Measurements from ENCODE around the gene HECTD2.

Gene HECTD2

DNA sequence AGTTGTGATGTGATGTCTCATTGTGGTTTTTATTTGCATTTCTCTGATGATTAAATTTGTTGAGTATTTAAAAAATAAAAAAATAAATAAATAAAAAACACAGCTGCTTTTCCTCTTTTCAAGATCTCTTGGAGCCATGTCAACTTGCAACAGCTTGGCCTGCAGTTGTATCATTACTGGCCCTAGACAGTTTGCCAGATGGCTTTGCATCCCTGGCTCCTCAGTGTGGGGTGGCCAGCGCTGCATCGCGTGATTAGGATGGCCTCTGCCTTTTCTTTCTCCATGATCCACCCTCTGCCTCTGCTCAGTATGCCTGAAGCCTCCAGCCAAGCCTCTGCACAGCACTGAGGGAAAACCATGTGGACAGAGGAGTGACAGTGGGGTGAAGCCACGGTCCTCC, 126.0 kb downstream of the HECTD2 start:
- no peak for DNase-seq (ENCODE audit: low read depth, low spot score)

DNA sequence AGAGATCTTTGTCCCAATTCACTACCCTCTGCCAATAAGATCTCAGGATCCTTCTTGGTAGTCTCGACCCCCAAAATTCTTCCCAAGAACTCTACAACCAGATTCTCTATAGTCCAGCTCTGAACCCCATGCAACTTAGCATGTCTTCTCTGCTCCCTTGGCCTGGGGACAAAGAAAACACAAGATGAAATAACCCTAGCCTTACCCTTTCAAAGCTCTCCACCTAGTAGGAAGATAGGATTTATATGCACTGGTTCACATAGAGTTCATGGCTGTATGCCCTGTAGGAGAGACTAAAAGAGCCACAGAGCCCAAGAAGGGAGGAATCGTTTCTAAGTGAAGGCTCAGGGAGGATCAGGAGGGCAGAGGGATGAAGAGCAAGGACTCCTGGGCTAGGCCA, 126.6 kb downstream of the HECTD2 start:
- DNase-seq (ENCODE audit: low read depth, low spot score): peak; percentile 18

DNA sequence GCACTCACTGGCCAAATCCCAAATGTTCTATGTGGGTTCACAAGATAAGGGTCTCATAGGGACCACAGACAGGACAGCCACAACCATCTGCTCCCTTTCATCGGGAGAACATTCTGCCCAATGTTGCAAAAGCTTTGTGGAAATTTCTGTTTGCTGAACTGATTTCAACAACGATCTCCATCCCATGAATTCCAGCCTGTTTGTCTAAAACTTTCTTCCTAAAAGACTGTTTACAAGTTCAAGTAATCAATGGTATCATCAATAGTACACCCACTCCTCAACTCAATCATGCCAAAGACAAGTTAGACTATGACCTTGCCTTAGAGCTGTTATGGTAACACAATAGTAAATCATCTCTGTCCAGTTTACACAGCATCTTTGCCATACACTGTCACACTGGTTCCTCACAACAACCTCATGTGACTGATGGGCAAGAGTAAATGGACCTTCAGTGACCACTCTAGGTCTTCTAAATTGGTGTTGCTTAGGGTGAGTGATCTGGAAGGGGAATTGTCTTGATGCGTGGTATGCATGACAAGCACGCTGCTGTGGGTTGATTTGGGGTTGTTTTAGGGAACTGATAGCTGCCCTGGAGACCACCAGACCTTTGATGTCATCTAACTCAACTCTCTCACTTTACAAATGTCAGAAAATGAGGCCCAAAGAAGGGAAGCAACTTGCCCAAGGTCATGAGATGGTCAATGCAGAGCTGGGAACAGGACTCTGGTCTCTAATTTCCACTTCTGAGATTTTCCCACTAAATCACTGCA, 127.7 kb downstream of the HECTD2 start:
- DNase-seq (ENCODE audit: low read depth, low spot score): no peak

DNA sequence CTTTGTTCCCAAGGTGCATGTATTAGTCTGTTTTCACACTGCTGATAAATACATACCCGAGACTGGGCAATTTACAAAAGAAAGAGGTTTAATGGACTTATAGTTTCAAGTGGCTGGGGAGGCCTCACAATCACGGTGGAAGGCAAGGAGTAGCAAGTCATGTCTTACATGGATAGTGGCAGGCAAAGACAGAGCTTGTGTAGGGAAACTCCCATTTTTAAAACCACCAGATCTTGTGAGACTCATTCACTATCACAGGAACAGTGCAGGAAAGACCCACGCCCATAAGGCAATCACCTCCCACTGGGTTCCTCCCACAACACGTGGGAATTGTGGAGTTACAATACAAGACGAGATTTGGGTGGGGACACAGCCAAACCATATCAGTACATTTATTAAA, 129.8 kb downstream of the HECTD2 start:
- DNase-seq (ENCODE audit: low read depth, low spot score): no peak

DNA sequence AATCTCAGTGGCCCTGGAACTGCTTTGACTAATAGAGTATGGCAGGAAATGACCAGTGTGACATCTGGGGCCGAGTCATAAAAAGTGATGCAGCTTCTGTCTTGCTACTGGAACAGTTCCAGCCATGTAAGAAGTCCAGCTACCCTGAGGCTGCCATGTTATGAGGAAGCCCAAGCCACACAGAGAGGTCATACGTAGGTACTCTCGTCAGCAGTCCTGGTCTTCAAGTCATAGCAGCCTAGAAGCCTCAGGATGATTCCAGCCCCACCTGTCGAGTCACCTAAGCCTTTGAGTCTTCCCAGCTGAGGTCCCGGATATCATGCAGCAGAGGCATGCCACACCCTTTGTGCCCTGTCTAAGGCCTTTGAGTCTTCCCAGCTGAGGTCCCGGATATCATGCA, 130.6 kb downstream of the HECTD2 start:
- DNase-seq (ENCODE audit: low read depth, low spot score): no peak

DNA sequence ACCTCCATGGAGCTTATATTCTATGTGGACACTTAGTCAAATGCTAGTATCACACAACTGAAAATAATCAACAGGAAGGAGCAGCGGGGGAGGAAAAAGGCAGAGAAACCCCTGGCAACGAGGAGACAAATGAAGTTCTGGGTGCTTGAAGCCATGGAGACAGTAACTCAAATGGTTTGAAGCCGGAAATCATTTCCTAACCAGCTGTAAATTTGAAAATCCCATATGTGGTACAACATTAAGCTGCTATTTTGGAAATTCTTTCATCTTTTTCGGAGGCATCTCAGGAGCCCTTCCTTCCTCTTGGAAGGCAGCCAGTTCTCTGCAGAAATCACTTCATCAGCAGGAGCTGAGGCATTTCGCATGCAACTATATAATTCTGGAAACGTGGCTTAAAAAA, 131.3 kb downstream of the HECTD2 start:
- no peak for DNase-seq (ENCODE audit: low read depth, low spot score)

DNA sequence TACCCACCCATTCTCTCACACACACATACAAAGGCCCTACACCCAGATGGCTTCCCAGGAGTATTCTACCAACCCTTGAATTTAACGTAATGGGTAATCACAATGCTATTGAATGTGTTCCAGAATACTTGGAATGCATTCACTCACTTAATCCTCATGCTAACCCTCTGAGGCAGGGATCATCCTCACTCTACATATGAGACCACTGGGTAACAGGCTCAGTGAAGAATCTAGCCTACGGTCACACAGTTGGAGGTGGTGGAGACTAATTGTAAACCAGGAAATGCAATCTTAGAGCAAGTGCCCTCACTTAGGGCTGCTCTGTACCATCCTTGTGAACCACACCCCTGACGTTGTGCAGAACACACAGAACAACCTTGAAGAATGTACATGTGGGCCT, 135.2 kb downstream of the HECTD2 start:
- no peak for DNase-seq (ENCODE audit: low read depth, low spot score)

DNA sequence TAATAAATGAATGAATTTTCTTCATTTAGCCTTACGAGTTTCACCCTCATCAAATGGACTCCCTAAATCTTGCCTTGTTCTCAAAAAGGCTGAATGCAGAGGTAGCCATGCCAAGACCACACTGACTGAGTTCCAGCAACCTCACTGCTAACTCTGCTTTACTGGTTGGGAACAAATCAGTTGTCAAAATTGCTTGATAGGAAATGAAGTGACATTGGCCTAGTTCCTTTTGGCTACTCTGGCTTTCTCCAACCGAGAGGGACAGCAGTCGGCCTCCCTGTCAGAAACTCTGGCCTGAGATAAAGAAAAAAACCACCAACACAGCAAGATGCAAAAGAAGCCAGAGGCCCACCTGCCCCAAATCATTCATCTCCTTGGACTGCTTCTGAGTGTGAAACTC, 135.7 kb downstream of the HECTD2 start:
- no peak for DNase-seq (ENCODE audit: low read depth, low spot score)

DNA sequence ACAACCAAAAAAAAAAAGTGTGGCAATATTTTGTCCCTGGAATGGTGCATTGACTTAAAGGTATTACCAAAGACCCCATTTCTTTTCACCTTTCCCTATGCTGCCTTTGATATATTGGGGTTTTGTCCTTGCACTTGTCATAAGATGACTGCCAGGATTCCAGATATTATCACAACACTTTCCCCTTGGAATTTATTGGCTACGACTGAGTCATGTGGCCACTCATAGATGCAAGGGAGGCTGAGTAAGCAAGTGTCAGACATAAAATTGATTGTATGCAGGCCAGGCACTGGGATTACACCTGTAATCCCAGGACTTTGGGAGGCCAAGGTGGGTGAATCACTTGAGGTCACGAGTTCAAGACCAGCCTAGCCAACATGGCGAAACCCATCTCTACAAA, 139.1 kb downstream of the HECTD2 start:
- DNase-seq (ENCODE audit: low read depth, low spot score): no peak

DNA sequence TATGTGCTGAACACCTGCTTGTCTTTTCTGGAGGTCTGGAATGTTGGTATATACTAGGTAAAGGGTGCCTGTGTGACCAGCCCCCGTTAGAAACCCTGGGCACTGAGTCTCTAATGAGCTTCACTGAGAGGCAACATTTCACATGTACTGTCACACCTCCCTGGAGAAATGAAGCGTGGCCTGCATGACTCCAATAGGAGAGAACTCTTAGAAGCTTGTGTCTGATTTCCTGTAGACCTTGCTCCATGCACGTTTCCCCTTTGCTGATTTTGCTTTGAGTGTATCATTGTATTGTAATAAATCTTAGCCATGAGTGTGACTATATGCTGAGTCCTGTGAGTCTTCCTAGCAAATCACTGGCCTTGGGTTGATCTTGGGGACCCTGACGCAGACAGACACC, 139.9 kb downstream of the HECTD2 start:
- no peak for DNase-seq (ENCODE audit: low read depth, low spot score)

DNA sequence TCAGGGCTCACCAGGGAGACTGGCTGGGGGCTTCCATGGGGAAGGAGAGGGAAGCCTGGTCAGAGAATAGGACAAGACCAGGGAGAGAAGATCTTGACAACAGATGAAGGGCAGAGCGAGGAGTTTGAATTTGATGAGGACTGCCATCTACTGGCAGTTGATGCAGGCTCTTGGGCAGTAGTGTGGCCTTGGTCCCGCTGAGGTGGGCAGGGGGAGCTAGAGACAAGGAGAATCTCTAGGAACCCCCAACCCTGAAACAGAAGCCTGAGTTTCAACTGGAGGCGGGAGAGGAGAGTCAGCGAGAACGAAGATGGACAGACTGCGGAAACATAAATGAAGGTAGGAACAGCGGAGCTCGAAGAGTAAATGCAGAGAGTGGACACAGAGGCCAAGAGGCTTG, 141.7 kb downstream of the HECTD2 start:
- peak; percentile 74 for DNase-seq (ENCODE audit: low read depth, low spot score)

DNA sequence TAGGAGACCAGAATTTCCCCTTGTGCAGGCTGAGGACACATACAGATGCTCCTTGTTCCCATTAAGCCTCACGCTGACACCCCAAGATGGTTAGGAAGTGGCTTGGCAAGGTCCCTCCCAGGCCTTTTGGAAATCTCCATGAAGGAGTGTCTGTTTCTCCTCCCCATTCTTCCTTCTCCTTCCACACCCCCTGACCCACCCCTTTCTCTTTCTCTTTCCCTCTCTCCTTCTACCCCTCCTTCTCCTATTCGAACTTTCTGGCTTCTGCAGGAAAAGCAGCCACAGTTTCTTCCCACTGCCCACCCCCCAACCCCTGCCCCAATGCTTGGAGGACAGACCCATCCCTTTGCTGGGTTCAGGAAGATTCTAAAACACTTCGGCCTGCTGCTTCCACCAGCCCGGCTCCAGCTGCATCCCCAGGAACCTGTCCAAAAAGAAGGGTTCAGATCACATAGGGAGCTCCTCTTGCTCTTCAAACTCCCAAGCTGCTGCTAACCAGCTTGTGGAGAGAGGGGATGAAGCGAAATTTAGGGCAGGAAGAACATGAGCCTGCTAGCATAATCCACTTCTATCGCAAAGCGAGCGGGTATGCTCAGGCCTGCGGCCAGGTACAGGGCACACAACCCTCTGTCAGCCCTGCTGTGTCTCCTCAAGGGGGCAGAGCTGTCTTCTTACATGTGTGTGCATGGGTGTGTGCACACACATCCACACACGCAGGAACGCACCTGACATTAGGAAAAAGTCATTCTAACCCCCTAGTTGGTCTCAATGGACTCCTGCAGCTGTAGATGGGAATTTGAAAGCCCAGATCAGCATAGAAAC, 142.3 kb downstream of the HECTD2 start:
- DNase-seq (ENCODE audit: low read depth, low spot score): peak; percentile 17

DNA sequence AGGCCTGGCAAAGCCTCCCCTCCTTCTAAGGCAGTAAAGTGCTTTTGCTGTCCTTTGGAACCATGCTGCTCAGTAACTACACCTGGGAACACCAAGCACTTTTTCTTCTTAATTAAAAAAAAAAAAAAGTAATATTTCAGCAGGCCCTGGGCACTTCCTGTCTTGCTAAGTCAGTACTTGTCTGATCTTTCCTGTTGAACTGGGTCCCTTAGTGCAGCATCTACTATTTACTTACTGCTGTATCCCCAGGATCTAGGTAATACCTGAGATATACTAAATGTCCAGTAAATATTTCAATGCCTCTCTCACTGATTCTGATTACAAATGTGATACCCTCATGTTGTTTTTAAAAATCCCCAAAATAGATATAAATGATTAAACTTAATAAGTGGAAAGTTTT, 145.3 kb downstream of the HECTD2 start:
- DNase-seq (ENCODE audit: low read depth, low spot score): no peak

DNA sequence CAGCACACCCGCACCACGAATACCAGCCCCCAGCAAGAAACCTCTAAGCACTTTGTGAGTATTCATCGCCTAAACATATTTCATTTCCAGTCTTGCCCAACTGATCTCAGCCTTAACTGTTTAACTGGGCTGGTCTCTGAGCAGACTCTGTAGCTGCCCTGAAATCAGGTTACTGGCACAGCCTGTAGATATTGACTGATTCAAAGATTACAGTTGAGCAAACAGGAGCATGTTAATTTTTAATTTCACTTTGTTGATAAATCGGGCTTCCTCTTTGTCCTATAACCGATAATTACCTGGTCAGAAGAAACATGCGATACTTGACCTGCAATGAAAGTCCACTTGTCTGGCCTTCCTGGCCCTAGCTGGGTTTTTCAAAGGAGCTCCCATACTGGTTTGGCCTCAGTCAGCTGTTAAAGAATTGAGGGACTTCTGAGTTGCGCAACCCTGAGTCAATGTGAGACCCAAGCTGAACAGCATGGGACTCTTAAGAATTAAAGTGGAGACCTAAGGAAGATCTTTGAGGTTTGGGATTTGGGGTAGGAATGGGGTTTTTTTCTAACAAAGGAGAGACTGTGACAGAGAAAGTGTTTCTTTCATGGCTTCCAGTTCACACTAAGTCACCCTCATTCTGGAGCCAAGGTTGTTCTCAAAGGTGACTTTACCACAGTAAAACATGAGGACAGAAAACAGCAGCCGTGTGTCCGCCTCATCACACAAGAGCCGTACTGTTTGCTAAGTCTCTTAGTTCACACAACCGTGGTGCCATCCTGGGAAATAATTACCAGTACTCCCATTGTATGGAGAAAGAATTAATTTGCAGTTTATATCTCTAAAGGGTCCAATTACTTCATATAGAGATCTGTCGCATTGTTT, 146.8 kb downstream of the HECTD2 start:
- no peak for DNase-seq (ENCODE audit: low read depth, low spot score)

DNA sequence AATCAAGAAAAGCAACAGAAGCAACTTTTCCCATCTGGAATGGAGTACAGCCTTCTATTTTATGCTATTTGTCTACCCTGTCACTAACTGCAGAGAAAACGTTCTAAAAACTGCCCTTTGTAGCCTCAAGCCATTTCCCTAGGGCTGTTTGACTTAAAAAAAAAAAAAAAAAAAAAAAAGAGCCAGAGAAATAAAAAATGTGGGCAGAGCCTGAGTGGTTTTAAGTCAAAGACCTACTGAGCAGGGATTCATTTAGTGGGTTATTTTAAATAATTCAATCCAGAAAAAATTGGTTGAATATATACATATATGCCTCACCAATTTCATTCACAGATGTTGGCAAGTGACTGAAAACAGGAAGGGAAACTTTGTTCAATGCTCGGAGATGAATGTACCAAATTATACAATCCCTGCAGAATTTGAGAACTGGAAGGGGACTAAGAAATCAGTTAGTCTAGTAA, 147.5 kb downstream of the HECTD2 start:
- no peak for DNase-seq (ENCODE audit: low read depth, low spot score)

DNA sequence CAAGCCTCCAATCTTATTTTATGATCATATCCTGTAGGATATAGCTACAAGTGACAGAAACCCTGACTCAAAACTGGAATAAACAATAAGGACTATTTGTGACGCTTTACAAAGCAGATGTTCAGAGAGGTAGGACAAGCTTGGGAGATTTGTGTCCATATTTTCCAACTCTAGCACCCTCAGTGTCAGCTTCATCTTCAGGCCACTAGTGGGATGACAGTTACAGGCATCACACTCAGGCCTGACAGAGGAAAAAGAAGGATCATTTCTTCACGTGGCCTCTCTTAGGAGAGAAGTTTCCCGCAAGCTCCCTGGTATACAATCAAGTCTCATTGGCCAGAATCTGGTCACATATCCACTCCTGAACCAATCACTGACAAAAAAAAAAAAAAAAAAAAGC, 148.3 kb downstream of the HECTD2 start:
- DNase-seq (ENCODE audit: low read depth, low spot score): no peak

DNA sequence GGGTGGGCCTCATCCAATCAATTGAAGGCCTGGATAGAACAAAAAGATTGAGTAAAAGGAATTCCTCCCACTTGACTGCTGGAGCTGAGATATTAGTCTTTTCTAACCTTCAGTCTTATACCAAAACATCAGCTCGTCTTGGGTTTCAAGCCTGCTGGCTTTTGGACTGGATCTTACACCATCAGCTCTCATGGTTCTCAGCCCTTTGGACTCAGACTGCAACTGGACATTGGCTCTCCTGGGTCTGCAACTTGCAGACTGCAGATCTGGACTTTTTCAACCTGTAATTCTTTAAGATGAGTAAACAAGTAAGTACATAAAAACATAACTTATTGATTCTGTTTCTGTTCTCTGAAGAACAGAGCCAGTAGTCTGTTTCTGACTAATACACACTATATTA, 149.0 kb downstream of the HECTD2 start:
- no peak for DNase-seq (ENCODE audit: low read depth, low spot score)

DNA sequence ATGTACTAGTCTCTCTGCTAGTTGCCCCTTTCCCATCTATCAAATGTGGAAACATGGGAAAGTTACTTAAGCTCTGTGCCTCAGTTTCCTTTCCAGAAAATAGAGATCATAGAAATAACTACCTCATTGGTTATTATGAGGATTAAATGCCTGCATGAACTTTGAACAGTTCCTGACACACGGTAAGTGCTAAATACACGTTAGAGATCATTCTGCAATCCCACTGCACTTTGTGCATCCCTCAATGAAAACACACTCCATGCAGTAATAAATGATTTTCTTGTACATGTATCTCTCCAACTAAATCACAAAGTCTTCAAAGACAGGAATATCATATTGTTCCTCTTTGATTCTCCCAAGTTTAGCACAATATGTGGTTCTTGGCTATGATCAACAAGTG, 149.6 kb downstream of the HECTD2 start:
- DNase-seq (ENCODE audit: low read depth, low spot score): no peak

DNA sequence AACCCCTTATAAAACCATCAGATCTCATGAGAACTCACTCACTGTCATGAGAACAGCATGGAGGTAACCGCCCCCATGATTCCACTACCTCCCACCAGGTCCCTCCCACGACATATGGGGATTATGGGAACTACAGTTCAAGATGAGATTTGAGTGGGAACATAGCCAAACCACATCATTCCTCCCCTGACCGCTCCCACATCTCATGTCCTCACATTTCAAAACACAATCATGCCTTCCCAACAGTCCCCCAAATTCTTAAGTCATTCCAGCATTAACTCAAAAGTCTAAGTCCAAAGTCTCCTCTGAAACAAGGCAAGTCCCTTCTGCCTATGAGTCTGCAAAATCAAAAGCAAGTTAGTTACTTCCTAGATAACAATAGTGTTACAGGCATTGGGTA, 150.7 kb downstream of the HECTD2 start:
- DNase-seq (ENCODE audit: low read depth, low spot score): peak; percentile 48

DNA sequence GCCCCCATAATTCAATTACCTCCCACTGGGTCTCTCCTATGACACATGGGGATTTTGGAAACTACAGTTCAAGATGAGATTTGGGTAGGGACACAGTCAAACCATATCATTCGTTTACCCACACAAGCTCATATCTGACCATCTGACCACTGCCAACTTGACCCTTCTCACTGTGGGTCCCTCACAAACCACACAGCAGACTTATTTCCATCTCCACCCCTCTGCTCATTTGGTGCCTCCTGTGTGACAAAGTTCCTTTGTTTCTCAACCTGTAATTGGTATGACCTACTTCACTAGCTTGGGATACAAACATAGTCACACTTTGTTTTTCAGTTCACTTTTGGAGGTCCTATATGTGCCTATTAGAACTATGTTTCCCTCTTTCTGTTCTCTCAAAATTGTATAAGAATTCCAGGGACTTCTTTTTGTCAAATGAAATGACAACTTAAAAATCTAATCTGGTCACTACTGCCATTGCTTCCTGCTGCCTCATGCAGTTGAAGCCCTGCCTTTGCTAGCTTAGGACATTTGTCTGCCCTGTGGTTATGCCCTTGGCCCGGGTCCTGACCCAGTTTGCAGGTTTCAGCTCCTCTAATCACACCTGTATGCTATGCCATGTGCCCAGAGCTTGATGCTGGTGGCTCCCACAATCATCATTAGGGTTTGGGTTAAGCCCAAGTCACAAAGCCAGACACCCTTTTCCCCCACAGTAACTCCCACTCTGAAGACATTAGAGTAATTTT, 152.9 kb downstream of the HECTD2 start:
- no peak for DNase-seq (ENCODE audit: low read depth, low spot score)

DNA sequence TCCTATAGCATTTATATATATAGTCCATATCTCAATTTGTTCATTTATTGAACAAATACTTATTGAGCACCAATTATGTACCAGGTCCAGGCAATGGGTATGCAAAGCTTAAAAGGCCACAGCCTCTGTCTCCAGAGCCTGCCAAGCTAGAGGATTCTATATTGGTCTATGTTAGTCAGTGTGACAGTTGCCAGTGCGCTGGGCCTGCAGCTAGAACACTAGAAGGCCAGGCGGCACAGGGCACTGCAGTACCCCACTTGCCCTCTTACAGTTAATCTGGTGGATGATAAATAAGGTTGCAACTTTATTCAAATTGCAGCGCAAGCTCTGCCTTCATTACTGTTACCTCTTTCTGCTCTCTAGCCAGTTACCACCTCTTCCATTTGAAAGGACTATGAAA, 153.9 kb downstream of the HECTD2 start:
- DNase-seq (ENCODE audit: low read depth, low spot score): no peak

All from astrocyte of the hippocampus (primary cell).